EH (cell line): Measurements from ENCODE around the gene TEX35.
A peak's percentile ranks its signal among the peaks of the same experiment; 100 is the strongest.

Experiments
- DNase-seq: peaks from one replicate; pipeline ENCODE4 v3.0.0-alpha.2; 2015; ENCODE audit warnings: low read depth

TEX35 gene

DNA sequence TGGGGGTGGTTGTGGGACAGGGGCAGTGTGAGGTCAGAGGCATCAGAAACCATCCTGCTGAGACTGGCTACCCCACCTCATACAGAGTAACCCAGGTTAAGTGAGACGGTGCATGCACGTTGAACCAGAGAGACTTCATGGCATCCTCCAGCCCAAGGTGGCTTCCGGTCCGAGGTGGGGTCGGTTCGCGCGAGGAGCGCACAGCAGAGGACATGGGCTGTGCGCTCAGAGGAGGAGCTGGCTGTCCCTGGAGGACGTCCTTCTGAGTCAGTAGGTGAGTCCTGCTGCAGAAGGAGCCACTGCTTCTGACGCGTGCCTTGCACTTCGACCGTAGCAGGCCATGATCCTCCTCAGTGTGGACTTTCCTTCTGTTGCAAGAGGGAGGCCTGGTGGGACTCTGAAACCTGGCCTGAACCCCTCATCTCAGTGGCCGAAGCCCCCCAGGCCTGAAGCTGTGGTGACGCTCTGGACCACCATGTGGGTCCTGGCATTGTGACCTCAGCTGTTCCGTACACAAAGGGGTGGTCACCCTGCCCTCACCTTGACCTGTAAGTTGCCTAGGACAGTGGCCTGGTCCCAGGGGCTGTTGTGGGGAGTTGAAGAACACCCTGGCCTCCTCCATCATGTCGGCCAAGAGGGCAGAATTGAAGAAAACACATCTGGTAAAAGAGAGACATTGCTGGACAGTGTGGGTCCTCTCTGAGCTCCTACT lies at the start of gene TEX35:
Gene TEX35, plus strand, starts transcription at position 544 of the 712 bp plus-strand sequence. Its CDS starts 80 bp downstream, at position 624.
- DNase-seq = no peak

DNA sequence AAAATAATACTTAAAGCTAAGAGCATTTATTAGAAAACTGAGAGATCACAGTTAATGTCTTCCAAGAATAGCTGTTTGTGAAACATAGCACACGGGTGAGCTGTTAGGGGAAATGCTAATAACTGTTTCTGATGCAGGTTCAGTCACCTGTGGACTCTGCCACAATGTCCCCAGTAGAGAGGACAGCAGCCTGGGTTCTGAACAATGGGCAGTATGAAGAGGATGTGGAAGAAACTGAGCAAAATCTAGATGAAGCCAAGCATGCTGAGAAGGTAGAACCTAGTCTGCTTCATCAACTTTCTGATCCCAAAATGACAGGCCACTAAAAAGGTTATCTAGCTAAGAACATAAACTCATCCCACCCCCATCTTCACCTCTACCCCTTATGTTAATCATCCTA lies 48.8 kb upstream of the TEX35 start:
- no peak for DNase-seq

DNA sequence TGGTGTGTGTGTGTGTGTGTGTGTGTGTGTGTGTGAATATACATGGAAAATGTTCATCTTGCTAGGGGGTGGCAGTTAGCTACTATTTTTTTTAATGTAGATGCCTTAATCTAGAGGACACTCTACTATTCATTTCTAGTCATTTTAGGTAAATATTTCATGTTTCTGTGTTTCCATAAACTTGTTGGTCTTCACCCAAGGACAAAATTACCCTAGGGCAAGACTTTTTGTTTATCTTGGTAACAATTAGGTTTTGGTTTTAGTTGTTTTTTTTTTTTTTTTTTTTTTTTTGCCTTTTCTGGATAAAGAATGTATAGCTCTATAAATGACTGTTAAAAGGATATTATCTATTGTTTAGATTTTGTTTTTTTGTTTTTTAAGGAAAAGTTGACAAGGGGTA lies 48.3 kb upstream of the TEX35 start:
- DNase-seq = no peak

DNA sequence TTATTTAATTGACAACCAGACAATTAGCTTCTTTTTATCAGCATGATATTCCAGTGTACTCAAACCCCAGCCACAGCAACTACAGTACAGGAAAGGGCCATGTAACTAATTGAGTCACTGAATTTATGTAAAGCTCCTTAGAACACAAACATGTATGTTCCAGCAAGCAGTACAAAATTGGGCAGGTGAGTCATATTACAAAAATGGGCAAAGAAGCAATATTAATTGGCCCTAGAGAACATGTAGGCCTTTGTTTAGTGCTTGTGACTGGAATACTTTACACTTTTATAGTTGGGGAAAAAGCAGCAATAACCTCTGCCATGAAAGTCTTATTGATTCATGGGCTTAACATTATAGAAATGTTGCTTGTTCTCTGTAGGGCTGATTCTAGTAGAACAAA lies 47.9 kb upstream of the TEX35 start:
- DNase-seq = peak; percentile 80

DNA sequence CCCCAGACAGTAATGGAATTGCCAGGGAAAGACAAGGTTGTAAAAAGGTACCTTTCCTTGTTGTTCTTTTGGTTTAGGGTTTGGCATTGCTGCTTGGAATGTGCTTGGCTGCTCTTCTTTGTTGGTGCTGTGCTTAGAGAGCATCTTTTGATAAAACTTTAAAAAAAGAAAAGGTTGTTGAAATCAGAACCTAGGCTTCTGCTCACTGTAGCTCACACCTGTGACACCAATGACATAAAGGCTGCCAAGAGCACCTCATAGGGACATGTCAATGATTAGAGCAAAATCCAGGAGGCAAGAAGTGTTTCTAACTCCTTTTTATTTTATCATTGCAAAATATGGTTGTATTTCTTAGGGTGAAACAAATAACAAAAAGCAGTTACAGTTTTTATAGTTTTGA lies 45.1 kb upstream of the TEX35 start:
- no peak for DNase-seq

DNA sequence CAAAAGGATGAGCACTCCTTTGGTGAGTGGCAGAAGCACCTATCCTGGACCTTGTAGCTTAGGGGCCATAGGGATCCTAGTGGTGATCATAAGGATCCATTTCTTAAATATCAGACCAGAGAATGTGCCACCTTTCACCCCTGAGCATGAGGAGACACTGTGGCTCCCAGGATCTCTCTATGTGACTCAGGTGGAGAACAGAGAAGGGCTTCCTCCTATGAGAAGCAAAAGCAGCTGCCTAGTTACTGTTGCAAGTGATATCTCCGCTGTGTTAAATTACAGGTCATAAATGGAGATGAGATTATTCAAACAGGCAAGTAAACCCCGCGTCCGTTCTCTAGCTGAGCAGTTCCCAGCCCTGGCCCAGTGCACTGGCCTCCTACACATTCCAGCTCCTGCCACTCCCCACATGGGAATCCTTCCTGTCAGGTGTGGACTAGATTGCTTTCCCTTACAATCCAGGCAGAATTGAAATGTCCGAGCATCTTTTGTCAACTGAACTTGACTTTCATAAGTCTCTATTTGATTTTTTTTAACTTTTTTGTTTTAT lies 42.4 kb upstream of the TEX35 start:
- no peak for DNase-seq

DNA sequence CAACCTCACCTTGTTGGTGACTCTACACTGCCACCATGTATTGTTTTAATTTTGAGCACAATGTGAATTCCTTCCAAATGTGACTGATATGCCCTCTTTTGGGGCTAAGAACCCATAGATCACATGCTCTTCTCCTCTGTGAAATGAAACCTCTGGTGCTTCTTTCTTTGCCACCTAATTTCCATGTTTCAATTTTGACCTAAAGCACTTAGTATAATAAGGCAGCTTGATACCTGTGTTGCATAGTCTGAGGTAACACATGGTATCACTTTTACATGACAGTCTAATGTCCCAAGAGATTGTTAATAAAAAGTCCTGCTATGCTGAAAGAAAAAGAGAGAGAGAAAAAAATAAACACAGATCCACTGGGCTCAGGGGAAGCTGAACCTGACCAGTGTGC lies 40.4 kb upstream of the TEX35 start:
- DNase-seq = no peak

DNA sequence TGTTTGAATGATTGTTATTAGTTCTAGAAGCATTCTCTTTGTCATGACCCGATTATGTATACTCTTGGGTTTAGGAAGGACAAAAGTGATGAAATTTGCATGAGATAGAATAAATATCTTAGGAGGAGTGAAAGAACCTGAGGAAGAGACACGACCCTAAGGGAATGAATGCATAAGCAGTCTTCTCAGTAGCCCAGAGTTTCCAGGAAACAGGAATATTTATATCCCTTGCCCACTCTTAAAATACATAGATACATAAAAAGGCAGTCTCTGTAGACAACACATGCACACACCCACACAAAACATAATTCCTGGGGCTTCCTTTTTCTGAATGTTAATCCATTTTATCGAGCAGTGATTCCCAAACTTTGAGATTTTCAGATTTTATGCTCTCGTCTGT lies 35.5 kb upstream of the TEX35 start:
- DNase-seq = no peak

DNA sequence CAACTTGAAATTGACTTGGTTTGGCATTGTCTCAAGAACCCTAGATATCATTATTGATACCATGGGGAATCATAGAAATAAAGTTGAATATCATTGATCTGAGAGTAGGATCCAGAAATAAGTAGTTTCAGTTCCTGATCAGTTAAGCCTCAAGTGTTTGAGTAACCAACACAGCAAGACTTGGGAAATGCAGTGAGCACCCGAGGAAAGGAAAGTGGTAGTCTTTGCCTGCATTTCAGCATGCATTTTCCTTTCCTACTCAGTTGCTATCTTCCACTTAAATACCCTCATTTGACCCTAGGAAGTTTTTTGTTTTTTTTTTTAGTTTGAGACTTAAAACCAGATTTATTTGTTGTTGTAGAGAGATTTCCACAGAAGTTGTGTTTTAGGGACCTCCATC lies 35.1 kb upstream of the TEX35 start:
- no peak for DNase-seq

DNA sequence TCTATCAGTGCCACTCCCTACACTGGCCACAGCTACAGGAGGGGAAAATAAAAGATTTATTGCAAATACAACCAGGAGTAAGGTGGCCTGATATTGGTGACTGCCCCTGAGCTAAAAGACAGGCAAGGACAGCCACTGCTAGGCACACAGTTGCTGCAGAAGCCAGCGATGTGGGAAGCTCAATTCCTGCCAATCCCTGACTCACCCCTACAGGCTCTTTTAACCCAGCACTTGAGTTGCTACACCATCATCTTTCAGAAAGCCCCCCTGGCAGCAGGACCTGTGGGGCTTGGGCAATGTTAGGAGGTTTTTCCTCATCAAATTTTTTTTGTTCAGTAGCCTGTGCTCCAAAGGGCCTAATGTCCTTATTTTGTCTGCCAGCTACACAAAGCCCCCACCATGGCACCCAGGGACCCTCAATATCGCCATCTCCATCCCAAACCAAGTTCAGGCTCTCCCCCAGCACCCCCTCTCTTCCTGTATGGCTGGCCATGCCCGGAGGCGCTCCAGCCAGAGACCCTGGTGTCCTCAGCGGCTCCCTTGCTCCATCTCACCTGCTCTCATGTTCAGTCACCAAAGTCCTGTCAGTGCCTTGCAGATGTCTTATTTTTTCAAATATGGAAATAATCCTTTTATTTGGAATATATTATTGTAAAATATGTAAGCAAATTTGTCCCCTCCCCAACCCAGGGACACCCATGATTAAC lies 29.5 kb upstream of the TEX35 start:
- DNase-seq = no peak

DNA sequence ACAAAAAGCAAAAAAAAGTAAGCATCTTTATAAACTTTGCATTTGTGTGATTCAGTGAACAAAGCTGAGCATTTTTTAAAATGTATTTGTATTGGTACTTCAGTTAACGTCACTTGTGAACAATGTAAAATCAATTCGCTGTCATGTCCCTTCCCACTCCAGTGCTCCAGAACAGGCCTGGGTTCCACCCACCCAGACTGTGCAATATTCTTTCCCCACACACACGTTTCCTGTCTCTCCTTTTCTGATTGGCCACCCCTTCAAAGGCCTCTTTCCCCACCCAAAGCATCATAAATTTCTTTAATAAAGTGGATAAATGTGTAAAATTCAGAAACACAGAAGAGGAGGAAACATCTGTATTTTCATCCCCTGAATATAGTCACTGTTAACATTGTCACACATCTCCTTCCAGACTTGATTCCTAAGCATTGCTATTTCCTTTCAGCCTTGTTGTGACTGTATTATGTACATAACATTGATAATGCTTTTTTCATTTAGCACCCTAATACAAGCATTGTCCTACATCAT lies 28.1 kb upstream of the TEX35 start:
- DNase-seq = no peak

DNA sequence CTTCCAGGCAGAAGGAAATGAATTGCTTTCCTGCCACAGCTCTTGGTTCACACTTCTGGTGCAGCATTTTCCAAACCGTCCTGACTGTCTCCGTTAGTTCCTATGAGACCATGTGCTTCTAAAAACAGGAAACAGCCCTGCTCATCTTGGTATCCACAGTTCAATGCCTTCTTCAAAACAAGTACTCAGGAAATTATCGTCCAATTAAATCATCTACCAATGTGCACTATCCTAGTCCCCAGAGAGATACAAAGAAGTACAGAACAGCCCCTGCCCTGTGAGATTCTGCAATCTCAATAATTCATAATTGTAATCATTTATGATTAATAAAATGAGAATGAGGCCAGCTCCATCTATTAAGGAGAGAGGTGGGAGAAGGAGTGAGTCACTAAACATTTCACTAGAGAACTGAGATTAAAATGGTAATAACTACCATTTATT lies 27.3 kb upstream of the TEX35 start:
- DNase-seq = no peak

DNA sequence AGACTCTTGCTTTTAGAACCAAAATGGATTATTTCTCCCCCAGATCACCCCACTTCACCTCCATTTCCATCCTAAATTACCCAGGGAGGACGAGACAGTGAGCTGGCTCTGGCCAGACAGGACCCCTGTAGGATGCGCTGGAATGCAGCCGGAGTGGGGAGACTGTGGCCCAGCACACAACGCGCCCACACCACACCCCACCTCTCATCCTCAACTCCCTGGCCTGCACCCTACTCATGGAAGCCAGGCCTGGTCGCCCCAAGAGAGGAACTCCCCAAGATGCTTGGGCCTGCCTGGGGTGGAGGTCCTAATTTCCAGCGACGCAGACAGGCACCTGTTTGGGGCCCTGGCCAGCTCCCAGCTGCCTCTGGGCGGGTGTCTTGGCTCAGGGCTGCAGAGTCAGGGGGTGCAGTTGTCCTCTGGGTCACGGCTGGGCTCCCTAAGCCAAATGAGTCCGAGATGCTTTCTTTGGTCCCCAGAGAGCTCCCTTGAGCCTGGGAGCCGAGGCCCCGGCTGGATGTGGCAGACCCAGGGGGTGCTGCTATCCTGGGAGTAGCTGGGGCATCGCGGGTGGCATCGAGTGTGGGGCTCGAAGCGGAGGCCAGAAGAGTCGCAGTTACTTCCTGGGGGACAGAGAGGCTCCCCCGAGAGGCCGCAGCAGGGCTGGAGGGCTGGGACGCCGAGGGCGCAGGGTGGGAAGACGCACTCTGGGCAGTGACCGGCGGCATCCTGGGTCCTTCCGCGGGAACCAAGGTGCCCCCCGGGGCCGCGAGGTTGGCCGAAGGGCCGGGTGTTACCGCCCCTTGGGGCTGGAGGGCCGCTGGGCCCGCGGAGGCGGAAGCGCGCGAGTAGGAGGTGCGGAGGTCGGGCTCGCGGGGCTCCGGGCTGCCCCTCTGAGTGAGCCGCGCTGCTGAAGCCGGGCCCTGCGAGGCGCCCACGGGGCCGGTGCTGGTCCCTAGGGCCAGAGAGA lies 26.5 kb upstream of the TEX35 start:
- DNase-seq = no peak

DNA sequence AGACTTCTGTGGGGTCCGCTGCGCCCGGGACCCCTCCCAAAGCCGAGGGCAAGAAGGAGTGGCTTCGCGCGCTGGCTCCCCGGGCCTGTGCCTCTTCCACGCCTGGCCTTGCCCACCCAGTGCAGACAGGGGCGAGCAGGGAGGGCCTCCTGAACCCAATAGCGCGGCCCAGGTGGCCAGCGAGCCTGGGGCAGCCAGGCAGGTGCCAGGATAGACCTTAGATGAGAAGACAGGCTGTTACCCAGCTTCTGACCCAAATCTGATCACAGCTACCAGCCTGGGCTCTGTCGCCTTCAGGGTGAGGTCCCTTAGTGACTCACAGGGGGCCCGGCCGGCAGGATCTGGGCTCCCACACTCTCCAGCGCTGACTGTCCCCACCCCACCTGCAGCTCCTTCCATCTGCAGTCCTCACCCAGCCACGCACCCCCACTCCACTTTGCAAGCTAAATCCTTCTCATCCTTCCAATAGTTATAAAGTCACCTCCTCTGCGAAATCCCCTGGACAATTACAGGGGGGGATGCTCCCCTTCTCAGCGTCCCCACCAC lies 25.8 kb upstream of the TEX35 start:
- no peak for DNase-seq

DNA sequence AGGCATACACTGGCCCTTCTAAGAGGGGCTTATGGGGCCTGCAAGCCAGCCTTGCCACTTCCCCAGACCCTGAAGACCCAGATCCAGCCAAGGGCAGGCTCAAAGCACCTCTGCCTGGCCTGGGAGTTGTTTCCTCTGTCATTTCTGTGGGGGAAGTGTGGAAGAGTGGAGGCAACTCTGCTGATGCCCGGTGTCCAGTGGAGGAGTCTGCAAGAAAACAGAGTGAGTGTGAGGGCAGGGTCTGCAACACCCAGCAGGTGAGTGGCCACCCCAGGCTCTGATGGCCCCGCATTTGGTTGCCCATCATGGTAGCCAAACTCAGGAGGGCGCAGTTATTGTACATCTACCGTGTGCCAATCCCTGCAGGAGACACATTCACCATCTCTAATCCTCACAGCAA lies 24.5 kb upstream of the TEX35 start:
- no peak for DNase-seq

DNA sequence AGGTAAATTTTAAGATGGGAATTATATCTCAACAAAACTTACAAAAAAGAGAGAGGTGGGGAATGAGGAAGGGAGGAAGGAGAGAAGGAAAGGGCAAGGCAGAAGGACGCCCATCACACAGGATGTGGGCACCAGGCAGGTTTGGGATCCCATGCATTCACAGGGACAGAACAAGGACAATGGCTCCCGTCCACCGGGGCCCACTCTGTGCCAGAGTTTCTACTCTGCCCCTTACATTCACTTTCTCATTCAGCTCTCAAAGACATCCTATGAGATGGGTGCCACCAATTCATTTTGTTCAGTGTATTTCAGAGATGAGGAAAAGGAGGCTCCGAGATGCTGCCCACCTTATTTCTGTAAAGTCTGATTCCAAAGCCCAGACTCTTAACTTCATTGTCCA lies 23.5 kb upstream of the TEX35 start:
- no peak for DNase-seq

DNA sequence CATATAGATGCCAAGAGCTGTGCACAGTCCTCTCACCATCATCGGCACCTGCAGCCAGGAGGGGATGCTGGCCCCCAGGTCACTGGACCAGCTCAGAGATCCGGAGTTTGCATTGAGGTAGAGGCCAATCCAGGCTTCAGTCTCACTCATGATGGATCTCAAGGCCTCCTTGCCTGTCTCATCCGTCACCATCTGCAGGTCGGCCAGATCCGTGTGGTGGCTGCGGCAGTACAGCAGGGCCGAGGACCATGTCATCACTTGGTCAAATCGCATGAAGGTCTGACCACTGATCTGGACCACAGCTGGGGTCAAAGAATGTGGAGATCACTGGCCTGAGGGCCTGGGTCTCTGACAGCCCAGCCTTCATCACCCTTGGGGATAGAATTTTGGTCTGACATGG lies 22.8 kb upstream of the TEX35 start:
- DNase-seq = no peak

DNA sequence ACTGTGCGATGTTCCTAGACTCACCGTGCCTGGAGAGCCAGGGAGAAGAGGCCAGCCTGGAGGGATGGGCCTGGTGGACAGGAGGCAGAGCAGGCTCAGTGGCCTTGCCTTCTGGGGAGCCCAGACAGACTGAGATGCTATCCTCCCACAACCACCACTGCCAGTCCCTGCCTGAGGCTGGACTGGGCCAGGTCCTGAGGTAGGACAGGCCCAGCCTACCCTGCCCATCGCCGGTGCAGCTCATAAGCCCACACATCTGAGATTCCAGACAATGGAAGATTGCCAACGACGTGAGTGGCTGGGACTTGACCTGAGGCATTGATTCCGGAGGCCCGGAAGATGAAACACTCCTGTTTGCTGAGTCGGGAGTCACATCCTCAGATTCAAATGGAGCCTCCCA lies 21.9 kb upstream of the TEX35 start:
- DNase-seq = no peak

DNA sequence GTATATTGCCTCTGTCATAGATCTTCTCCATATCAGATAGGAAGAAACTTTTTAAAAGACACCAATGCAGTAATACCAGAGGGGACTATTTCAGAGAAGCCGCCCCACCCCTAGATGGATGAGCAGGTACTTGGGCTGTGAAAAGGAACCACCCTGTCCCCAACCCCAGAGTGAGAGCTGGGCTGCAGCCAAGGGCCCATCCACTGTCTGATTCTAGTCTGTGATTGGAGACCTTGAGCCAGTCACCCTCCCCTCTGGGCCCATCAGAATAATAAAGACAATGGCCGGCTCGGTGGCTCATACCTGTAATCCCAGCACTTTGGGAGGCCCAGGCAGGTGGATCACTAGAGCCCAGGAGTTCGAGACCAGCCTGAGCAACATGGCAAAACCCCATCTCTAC lies 21.2 kb upstream of the TEX35 start:
- DNase-seq = no peak

DNA sequence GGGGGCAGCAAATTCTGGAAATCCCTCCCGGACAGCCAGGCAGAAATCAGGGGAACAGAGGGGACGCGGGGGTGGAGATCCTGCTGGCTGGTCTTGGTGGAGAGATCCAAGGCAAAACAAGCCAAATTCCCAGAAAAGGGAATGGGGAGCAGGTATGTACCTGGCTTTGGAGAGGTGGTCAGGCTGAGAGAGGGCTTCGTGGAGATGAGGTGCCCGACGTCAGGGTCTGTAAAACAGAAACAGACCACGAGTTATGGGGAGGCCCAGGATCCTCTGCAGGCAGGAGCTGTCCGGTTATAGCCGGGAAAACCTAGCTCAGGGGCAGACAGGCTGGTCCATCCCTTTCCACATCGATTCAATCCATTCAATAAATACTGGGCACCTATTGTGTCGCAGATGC lies 20.6 kb upstream of the TEX35 start:
- DNase-seq = no peak

DNA sequence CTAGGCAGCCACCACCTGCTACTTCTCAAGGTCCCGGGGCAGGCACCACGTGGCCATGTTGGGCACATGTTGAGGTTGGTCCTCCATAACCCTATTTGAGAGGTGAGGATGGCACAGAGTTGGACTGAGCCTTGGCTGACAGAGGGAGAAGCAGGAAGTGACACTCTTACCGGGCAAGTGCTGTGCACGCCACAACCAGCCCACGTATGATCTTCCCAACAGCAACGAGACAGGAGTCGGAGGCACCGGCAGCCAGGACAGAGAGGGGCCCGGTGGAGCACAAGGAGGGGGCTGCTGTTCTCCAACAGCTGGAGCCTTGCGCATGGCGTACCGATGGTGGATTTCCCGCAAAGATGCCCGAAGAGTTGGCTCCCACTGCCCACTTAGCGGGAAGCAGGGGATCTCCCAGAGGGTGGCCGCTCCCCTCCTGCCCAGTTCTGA lies 19.6 kb upstream of the TEX35 start:
- DNase-seq = no peak

DNA sequence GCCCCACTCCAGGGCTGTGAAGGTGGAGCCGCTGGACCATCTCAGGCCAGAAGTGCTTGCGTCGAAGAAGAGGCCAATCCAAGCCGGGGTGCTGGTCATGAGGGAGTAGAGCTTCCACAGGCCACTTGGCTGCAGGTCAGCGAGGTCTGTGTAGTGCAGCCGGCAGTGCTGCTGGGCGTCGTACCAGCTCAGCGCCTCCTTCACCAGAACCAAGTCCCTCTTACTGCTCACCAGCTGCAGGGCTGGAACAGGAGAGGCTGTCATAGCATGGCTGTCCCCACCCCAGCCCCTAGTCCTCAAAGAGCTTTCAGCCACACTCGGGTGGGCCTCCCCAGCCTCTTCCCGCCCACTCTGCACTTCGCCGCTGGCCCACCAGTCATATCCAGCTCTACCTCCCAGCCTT lies 18.3 kb upstream of the TEX35 start:
- no peak for DNase-seq
